GM21515 (cell line): ENCODE results near the gene SEPTIN10.

Experiments used
- ATAC-seq: cut with Tn5 transposase; IDR thresholded peaks from one replicate; pipeline ENCODE4 v1.9.1; 2021; ENCODE audit not compliant: unreplicated experiment

SEPTIN10 gene

GRCh38 chr2:109501461-109501860, 112.3 kb downstream of the SEPTIN10 start:
- no peak for ATAC-seq

GRCh38 chr2:109500910-109501309, 112.9 kb downstream of the SEPTIN10 start:
- ATAC-seq, result no peak

- no peak for ATAC-seq
Measured at GRCh38 chr2:109499566-109499965, 114.2 kb downstream of the SEPTIN10 start.

GRCh38 chr2:109498906-109499305, 114.9 kb downstream of the SEPTIN10 start:
- ATAC-seq, result no peak

- ATAC-seq, result no peak
Measured at GRCh38 chr2:109497911-109498870, 115.6 kb downstream of the SEPTIN10 start.

- ATAC-seq, result no peak
Measured at GRCh38 chr2:109497463-109497862, 116.3 kb downstream of the SEPTIN10 start.

GRCh38 chr2:109494351-109494750, 119.4 kb downstream of the SEPTIN10 start:
- ATAC-seq, result no peak

GRCh38 chr2:109493176-109493935, 120.4 kb downstream of the SEPTIN10 start:
- no peak for ATAC-seq
